GM23248 (cell line): ENCODE results near the gene OTP.

Source experiments
- EZH2 ChIP-seq: fragments of 200-600 bp; sonication (generic); IDR thresholded peaks from 2 replicates; pipeline ENCODE4 v1.6.1; 2018; ENCODE audit warnings: antibody characterized with exemption, mild to moderate bottlenecking; ENCODE audit not compliant: insufficient read depth, poor library complexity, severe bottlenecking
- EZH2phosphoT487 ChIP-seq: fragments of 200-600 bp; sonication (generic); IDR thresholded peaks from 2 replicates; pipeline ENCODE4 v1.6.1; 2018; ENCODE audit warnings: antibody characterized with exemption, moderate library complexity, mild to moderate bottlenecking, low read depth; ENCODE audit not compliant: insufficient read depth

GRCh38 chr5:77627869-77628674 is 10.4 kb downstream of the OTP start:
- no peak for TF ChIP-seq EZH2
- TF ChIP-seq EZH2phosphoT487: no peak
